Posterior cingulate gyrus (tissue), 11 donors: ENCODE measurements around the gene CSHL1.

Source experiments
- DNase-seq, 10 donors: peaks; one replicate each; pipeline versions ENCODE4 v3.0.0 to v3.0.0-alpha.2; 2020 to 2021; ENCODE audit warnings: mixed read lengths in 3 of 10
- intact Hi-C: fragments of 100-400 bp; cut with DNase I; formaldehyde crosslinking; loops from one replicate; pipeline ENCODE4 v1.15.1; 2023

Gene CSHL1

DNA sequence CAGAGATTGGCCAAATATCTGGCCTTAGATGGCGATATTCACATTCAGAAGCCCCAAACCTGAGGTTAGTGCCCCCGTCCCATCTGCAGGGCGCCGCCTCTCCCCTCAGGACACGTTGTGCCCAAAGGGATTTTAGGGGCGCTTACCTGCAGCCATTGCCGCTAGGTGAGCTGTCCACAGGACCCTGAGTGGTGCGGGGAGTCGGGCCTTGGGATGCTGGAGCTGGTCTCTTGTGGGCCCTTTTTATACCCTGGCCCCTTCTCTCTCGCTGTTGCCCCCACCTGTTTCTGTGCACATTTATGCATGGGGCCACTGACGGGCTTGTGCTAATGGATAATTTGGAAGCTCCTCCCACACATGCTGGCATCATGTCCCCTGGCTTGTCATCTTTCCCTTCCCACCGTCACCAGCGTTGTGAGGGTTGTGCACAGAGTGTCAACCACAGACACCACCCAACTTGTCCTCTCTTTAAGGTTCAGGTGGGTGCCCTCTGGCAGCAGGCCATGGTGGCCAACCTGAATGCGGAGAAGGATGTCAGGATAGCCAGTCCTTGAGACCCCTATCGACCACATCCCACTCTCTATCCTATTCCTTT, at the start of gene CSHL1:
Gene CSHL1, minus strand, starts transcription at position 218 of the 595 bp plus-strand sequence. Its CDS starts 62 bp downstream, at position 156.
- DNase-seq = peak in 1 of 10 donors; percentile 65
- intact Hi-C loops = loop anchor here (10.0 kb wide), 1 partner anchor 374 kb away; no protein-coding TSS in a partner anchor

DNA sequence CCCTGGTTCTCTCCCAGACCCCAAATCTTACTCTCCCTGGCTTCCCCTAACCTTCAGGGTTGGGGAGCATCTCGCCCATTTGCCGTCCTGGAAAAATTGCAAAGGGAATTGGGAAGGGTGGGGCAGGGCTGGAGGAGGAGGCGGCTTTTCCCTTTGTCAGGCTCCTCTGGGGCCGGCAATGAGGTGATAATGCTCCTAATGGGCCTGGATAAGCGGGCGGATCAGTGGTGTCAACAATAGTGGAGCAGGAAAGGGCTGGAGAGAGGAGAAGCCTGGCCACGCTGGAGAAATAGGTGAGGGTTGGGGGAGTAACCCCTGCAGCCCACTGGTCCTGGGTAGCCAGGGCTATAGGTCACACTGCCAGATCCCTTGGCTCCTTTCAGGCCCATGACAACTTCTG, 49.4 kb upstream of the CSHL1 start:
- intact Hi-C loops = no loop called here
- DNase-seq = no peak

DNA sequence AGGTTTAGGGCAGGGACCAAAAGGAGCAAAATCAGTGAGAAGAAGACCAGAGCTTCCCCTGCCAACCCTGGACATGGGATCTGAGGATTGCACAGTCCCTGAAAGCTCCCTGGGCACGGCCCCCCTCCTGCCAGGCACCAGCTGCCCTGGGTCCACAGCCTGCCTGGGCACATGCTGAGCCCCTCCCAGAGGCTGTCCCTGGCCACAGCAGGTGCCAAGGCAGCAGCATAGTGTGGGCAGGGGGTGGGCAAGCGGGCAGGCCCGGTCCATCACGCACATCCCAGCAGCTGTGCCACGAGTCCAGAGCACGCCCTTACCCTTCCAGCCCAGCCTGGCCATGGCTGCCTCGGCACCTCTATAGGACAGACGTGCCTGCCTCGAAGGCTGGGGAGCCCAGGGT, 48.9 kb upstream of the CSHL1 start:
- intact Hi-C loops = no loop called here
- no peak for DNase-seq

- no peak for DNase-seq
- intact Hi-C loops = no loop called here
These were observed 45.4 kb upstream of the CSHL1 start for GRCh38 chr17:63956296-63956920.

DNA sequence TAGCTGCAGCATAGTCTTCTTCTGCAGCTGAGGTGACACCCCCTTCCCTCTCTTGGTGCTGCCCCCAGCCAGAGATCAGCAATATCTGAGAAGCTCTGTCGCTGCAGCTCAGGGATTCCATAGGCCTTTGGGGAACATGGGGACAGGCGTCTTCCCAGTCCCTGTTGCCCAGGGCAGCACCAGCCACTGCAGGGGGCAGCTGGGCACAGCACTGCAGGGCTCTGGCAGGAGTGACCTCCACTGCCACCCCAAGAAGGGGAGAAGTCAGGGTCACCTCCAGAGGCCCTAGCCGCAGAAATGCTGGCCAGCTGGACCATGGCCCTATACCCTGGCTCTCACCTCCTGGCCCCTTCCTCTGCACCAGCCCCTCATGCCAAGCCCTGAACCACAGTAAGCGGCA, 44.7 kb upstream of the CSHL1 start:
- intact Hi-C loops = no loop called here
- no peak for DNase-seq

DNA sequence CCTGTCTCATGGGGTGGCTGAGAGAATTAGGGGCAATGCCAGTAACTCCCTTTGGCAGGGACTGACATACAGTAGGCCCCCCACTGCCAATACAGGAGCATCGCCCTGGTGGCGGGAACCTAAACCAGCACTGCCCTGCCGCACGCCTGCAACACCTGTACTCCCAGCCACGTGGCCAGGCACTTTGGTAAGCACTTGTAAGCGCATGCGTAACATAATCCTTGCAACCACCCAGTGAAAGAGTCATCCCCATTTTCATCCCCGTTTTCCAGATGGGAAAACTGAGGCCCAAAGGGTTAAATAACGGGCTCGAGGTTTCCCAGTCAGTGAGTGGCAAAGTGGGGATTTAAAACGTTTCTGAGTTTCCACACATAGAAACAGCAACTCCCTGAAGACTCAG, 44.2 kb upstream of the CSHL1 start:
- intact Hi-C loops = no loop called here
- no peak for DNase-seq

DNA sequence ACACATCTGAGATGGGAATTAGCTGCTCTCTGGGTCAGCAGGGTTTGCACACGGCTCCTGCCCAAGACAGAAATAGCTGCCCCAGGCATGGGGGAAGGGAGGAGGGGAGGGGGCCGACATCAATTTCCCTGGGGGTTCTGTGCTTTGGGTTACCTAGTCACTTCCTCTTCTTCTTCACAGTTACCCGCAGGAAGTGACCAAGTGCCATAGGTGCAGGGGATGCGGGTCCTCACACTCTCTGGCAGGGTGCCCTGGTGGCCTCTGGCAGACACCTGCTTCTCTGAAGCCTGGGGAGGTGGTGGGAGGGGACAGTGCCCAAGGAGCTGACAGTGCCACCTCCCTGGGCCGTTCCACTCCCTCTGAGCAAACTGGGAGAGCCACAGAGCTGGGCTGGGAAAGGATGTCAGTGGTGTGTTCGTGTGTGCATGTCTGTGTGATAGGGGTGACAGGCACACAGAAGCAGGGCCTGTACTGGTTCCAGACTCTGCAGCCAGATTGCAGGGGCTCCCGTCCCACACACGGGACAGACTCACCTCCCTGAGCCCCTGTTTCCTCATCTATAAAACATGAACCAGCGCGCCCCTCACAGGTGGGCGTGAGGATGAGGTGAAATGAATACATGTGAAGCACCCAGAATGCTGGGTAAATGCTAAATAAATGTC, 43.5 kb upstream of the CSHL1 start:
- DNase-seq = no peak
- intact Hi-C loops = no loop called here

GRCh38 chr17:63950940-63951907, 40.2 kb upstream of the CSHL1 start:
- intact Hi-C loops = no loop called here
- no peak for DNase-seq

DNA sequence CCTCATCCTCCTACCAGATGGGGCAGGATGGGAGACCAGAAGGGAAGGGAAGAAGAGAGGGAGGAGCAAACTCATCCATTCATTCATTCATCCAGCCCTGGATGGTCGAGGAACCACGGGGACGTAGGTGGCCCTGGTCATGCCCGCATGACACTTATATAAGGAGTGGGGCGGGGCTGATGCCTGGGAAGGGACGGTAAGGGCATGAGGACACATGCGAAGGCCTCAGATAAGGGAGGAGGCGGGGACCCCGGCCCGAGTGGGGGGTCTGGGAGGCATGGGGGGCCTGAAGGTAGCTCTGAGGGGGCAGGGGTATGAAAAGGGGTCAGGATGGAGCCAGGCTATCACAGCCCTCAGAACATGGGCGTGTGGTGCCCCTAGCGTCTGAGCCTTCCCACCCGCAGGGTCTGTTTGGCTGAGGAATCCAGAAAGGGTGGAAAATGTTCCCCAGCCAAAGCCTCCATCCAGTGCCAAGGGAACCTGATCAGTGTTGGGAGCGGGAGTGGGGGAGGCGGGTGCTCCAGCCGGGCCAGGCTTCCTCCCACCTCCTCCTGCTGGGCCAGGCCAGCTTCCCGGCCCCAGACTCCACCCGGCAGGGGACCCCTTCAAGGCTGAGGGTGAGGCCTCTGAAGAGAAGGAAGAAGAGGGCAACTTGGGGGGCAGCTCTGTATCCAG, 38.7 kb upstream of the CSHL1 start:
- intact Hi-C loops = no loop called here
- DNase-seq = no peak

DNA sequence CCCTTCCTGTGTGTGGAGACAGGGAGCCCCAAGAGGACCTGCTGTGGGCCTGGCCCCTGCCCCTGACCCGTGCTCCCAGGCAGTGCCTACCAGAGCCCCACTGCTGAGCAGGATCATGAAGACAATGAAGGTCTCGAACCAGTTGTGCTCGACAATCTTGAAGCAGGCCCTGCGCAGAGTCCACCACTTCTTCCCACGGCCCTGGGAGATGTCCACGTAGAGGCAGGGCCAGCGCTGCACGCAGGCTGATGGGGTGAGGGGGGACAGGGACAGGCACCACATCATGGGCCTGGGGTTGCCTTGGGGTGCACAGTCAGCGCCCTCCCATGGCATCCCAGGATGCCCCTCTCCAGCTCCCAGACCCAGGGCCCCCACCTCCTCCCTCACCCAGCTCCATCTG, 37.5 kb upstream of the CSHL1 start:
- DNase-seq = no peak
- intact Hi-C loops = no loop called here

DNA sequence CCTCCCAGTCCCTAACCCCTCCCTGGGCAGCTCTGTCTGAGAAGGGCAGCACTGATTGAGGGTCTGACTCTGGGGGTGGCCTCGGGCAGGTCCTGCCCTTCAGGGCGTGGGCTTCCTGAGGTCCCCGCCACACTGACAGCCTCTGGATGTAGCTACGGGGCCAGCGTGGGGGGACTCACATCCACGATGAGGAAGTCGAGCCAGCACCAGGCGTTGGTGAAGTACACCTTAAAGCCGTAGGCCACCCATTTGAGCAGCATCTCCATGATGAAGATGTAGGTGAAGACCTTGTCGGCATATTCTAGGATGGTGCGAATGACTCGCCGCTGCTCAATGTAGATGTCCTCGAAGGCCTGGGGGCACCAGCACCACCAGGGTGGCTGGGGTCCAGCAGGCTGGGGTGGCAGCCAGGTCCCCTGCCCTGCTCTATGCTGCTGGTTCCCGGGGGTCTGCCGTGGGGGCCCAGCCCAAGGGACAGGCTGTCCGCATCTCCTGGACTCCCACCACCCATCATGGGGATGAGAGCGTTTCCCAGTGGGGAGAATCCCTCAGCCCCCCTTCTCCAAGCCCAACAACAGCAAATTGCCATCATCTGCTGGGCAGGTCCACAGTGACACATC, 36.8 kb upstream of the CSHL1 start:
- intact Hi-C loops = no loop called here

GRCh38 chr17:63946440-63947363, 35.6 kb upstream of the CSHL1 start:
- peak in 4 of 10 donors; percentile 15 to 34 (median 24) for DNase-seq
- intact Hi-C loops = no loop called here

More for the DNA sequence above, 36.8 kb upstream of the CSHL1 start:
- no peak for DNase-seq

GRCh38 chr17:63945784-63946439, 34.9 kb upstream of the CSHL1 start:
- intact Hi-C loops = no loop called here
- DNase-seq = no peak

DNA sequence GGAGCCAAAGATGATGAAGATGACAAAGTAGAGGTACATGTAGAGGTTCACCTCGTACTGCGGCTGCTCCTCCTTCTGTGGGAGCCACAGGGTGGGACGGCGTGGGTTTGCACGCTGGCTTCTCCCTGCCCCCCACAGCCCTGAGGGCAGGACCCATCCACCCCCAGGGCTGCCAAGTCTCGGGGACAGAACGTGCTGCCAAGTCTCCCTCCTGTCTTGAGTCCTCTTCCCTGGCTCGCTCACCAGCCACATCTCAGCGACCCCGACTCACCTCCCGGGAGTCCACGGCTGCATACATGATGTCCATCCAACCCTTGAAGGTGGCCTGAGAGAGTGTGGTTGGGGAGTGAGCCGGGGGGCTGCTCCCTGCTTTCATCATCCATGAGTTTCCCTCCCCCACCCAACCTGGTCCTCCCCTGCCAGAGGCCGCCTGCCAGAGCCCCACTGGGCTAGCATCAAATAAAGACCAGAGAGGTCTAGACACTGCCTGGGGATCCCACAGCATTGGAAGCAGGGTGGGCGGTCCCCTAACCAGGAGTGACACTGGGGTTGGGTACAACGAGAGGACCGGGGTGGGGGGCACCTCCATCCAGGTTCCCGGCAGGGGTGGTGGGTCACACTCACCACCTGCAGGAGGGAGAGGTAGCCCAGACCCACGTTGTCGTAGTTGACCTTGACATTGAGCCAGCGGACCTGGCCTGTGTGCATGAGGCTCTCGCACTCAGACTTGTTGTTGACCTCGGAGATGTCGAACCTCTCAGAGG, 33.9 kb upstream of the CSHL1 start:
- DNase-seq = no peak
- intact Hi-C loops = no loop called here

- DNase-seq = no peak
- intact Hi-C loops = no loop called here
These were observed 32.7 kb upstream of the CSHL1 start for GRCh38 chr17:63943745-63944144.

DNA sequence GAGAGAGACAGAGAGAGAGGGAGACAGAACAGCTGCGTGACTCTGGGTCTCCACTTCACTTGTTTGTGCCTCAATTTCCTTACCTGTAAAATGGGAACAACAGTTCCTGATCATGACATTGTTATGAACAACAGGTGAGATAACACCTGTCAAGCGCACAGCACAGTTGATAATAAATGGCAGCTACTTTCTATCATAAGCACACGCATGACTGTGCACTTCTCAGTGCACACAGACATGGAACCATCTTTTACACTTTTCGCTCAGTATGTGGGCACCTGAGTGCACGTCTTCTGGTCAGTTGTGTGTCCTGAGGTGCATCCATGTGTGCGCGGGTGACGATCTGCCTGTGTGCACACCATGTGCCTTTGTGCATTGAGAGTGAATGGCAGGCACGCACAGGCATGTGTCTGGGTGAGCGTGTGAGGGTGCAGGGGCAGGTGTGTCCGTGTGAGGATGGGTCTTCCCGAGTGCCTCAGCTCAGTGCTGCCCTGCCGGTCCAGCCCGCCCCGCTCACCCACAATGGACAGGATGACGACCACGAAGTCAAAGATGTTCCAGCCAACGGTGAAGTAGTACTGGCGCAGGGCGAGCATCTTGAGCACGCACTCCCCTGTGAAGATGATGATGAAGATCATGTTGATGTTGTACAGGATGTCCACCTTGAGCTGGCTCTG, 31.4 kb upstream of the CSHL1 start:
- DNase-seq = no peak
- intact Hi-C loops = no loop called here

DNA sequence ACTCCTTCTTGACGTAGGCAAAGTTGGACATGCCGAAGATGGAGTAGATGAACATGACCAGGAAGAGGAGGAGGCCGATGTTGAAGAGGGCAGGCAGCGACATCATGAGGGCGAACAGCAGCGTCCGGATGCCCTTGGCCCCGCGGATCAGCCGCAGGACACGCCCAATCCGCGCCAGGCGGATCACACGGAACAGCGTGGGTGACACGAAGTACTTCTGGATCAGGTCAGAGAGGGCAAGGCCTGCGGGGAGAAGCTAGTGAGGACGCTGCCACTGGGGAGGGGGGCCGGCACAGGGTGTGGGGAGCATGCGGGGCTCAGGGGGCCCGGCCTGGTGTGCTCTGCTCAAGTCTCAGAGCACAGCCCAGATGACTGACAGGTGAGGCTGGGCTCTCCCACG, 30.7 kb upstream of the CSHL1 start:
- DNase-seq = no peak
- intact Hi-C loops = no loop called here
